DOHH2 (cell line): ENCODE data around the gene PLEKHM3.

Experiments used
- H3F3A ChIP-seq: fragments of 200-600 bp; sonication (generic), shearing (Covaris generic); 2 replicates; pipeline ENCODE4 v1.6.0; 2016; ENCODE audit warnings: antibody characterized with exemption, mild to moderate bottlenecking; ENCODE audit not compliant: control insufficient read depth, insufficient read depth
- H3K27ac ChIP-seq: fragments of 200-600 bp; sonication (generic); 2 replicates; pipeline ENCODE4 v1.5.1; 2014; ENCODE audit warnings: low read depth, mild to moderate bottlenecking, low read length, moderate library complexity
- H3K27me3 ChIP-seq: fragments of 200-600 bp; sonication (generic); 2 replicates; pipeline ENCODE4 v1.6.1; 2014; ENCODE audit warnings: mild to moderate bottlenecking, low read length, mixed read lengths; ENCODE audit not compliant: control insufficient read depth
- H3K36me3 ChIP-seq: fragments of 200-600 bp; sonication (generic); 2 replicates; pipeline ENCODE4 v1.6.1; 2014; ENCODE audit warnings: mild to moderate bottlenecking, low read length, moderate library complexity, mixed read lengths; ENCODE audit not compliant: control insufficient read depth
- H3K4me1 ChIP-seq: fragments of 200-600 bp; sonication (generic); 2 replicates; pipeline ENCODE4 v1.6.1; 2014; ENCODE audit warnings: mild to moderate bottlenecking, low read length, mixed read lengths; ENCODE audit not compliant: control insufficient read depth
- H3K4me2 ChIP-seq: fragments of 200-600 bp; sonication (generic); 2 replicates; pipeline ENCODE4 v1.6.0; 2014; ENCODE audit warnings: mild to moderate bottlenecking, low read length, moderate library complexity
- H3K4me3 ChIP-seq: fragments of 200-600 bp; sonication (generic); 2 replicates; pipeline ENCODE4 v1.5.1; 2014; ENCODE audit warnings: mild to moderate bottlenecking, low read length, mixed read lengths
- H3K79me2 ChIP-seq: fragments of 200-600 bp; sonication (generic); 2 replicates; pipeline ENCODE4 v1.6.1; 2014; ENCODE audit warnings: mild to moderate bottlenecking, low read length, mixed read lengths; ENCODE audit not compliant: control insufficient read depth
- H3K9me2 ChIP-seq: fragments of 200-600 bp; sonication (generic); replicated peaks from 2 replicates; pipeline ENCODE4 v1.6.1; 2014; ENCODE audit warnings: mild to moderate bottlenecking, low read length, mixed read lengths; ENCODE audit not compliant: control insufficient read depth
- H3K9me3 ChIP-seq: fragments of 200-600 bp; sonication (generic); 2 replicates; pipeline ENCODE4 v1.6.1; 2014; ENCODE audit warnings: antibody characterized with exemption, low read length, mixed read lengths; ENCODE audit not compliant: control insufficient read depth, insufficient read depth
- H4K20me1 ChIP-seq: fragments of 200-600 bp; sonication (generic); 2 replicates; pipeline ENCODE4 v1.6.0; 2014; ENCODE audit warnings: low read depth, mild to moderate bottlenecking, antibody characterized with exemption, low read length, moderate library complexity; ENCODE audit not compliant: control insufficient read depth, insufficient read depth
- CTCF ChIP-seq: fragments of 200-600 bp; sonication (generic); IDR thresholded peaks from one replicate; pipeline ENCODE4 v1.5.1; 2014; ENCODE audit warnings: antibody characterized with exemption, mild to moderate bottlenecking, low read depth, low read length; ENCODE audit not compliant: poor library complexity, severe bottlenecking
- EZH2phosphoT487 ChIP-seq: fragments of 200-600 bp; sonication (generic); IDR thresholded peaks from 2 replicates; pipeline ENCODE4 v1.6.1; 2017; ENCODE audit warnings: borderline replicate concordance, mild to moderate bottlenecking, antibody characterized with exemption, low read length, moderate library complexity, mixed read lengths

The PLEKHM3 gene

GRCh38 chr2:207921606-207922005 is 103.7 kb downstream of the PLEKHM3 start:
- Histone ChIP-seq H3K79me2 (no peaks in the 10 kb centered on the region), H3K27me3 (no peaks in the 10 kb centered on the region), H4K20me1 (no peaks in the 10 kb centered on the region), H3K9me2 (no peaks in the 10 kb centered on the region), H3K36me3 (no peaks in the 10 kb centered on the region), H3K4me2 (no peak overlapping the region), H3K4me1 (no peaks in the 10 kb centered on the region), H3K27ac (no peak overlapping the region), H3K4me3 (no peak overlapping the region), H3F3A (no peaks in the 10 kb centered on the region), H3K9me3 (no peaks in the 10 kb centered on the region)
- no peak for TF ChIP-seq EZH2phosphoT487
- TF ChIP-seq CTCF: no peak

GRCh38 chr2:207920721-207921120 is 104.6 kb downstream of the PLEKHM3 start:
- no peaks in the 10 kb centered on the region for H4K20me1 ChIP-seq
- no peaks in the 10 kb centered on the region for H3K36me3 ChIP-seq
- H3K27ac ChIP-seq: no peak overlapping the region
- H3K79me2 ChIP-seq: no peaks in the 10 kb centered on the region
- no peaks in the 10 kb centered on the region for H3K9me3 ChIP-seq
- TF ChIP-seq EZH2phosphoT487 (no peak), CTCF (no peak)
- H3F3A ChIP-seq: no peaks in the 10 kb centered on the region
- H3K9me2 ChIP-seq: no peaks in the 10 kb centered on the region
- H3K4me1 ChIP-seq: no peaks in the 10 kb centered on the region
- no peaks in the 10 kb centered on the region for H3K27me3 ChIP-seq
- H3K4me3 ChIP-seq: no peak overlapping the region
- no peak overlapping the region for H3K4me2 ChIP-seq

GRCh38 chr2:207920321-207920720 is 105.0 kb downstream of the PLEKHM3 start:
- no peaks in the 10 kb centered on the region for H3K9me2 ChIP-seq
- no peaks in the 10 kb centered on the region for H4K20me1 ChIP-seq
- H3K4me1 ChIP-seq: no peaks in the 10 kb centered on the region
- H3K9me3 ChIP-seq: no peaks in the 10 kb centered on the region
- H3K27ac ChIP-seq: no peak overlapping the region
- H3K27me3 ChIP-seq: no peaks in the 10 kb centered on the region
- H3K4me3 ChIP-seq: no peak overlapping the region
- TF ChIP-seq CTCF (no peak), EZH2phosphoT487 (no peak)
- no peak overlapping the region for H3K4me2 ChIP-seq
- no peaks in the 10 kb centered on the region for H3K79me2 ChIP-seq
- no peaks in the 10 kb centered on the region for H3F3A ChIP-seq
- no peaks in the 10 kb centered on the region for H3K36me3 ChIP-seq
